Measurements from ENCODE around the gene MOCOS. TPM values are rescaled to one million over a fixed set of nuclear protein-coding genes. Genes with fewer than 3 reads are reported as not detected.

The MOCOS gene
- total RNA-seq, 1 donor from 2014 or later = 0.33 TPM

DNA sequence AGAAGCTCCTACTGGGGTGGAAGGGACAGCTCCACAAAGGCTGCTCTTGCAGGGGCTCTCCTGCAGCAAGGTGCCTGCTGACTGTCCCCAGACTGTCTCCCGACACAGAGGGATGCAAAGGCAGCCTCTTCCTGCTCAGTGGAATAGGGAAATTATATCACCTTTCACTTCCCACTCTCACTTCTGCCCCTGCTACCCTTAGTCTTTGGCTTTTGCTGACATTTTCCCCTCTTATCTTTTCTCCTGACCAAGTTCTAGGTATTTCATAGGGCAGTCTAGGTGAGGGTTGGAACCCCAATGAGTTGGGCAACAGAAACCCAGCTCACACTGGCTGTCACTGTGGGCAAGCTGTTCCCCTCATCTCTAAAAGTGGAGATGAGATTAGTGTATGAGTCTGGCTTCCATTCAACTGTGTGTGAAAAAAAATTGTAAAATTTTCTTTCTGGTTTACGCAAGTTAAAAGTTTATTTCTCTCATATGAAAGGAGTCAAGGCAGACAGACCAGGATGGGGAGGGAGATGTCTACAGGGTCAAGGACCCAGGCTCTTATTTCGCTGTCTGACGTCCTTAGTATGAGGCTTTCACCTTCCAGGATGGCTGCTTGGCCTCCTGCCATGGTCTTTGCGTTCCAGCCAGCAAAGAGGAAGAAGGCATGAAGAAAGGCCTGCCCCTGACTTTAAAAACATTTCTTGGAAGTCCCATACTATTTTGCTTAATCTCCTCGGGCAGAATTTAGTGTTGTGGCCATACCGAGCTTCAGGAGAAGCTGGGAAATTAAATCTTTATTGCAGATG is 7.5 kb upstream of the MOCOS start:
- TF ChIP-seq, protein P1, sequence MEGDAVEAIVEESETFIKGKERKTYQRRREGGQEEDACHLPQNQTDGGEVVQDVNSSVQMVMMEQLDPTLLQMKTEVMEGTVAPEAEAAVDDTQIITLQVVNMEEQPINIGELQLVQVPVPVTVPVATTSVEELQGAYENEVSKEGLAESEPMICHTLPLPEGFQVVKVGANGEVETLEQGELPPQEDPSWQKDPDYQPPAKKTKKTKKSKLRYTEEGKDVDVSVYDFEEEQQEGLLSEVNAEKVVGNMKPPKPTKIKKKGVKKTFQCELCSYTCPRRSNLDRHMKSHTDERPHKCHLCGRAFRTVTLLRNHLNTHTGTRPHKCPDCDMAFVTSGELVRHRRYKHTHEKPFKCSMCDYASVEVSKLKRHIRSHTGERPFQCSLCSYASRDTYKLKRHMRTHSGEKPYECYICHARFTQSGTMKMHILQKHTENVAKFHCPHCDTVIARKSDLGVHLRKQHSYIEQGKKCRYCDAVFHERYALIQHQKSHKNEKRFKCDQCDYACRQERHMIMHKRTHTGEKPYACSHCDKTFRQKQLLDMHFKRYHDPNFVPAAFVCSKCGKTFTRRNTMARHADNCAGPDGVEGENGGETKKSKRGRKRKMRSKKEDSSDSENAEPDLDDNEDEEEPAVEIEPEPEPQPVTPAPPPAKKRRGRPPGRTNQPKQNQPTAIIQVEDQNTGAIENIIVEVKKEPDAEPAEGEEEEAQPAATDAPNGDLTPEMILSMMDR (IDR thresholded peaks at IDR 0.05; ENCODE audit: borderline replicate concordance) = no peak
- intact Hi-C loops (cut with micrococcal nuclease) = no loop called here
- peaks cover 17% of the 10 kb centered on the region for H3K36me3 ChIP-seq
- H3K4me1 ChIP-seq = peaks cover 24% of the 10 kb centered on the region
- H3K27me3 ChIP-seq (ENCODE audit: low read depth) = no peaks in the 10 kb centered on the region
- DNase-seq = peak; percentile 77
- no peaks in the 10 kb centered on the region for H3K9me3 ChIP-seq (replicated peaks)
- H3K4me3 ChIP-seq = no peak overlapping the region
- peak overlapping the region; percentile 2 for H3K27ac ChIP-seq (replicated peaks)

DNA sequence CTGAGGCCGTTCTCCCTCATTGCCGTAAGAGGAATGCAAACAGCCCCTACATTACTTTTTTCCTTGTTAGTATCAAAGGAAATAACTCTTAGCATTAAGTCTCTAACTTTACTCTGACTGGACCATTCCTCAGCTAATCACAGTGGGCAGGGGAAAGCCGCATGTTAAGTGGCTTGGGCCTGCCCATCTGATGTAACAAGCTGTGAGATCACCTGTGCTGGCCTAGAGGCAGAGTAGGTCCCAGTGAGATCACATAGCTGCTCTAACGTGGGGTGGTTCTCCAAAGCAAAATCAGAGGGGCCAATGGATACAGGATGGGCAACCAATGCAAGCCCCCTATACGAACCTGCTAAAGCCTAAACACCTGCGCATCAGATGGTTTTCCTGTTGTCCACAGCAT is 5.9 kb upstream of the MOCOS start:
- TF ChIP-seq, protein P1 (IDR thresholded peaks at IDR 0.05; ENCODE audit: borderline replicate concordance) = no peak
- peaks cover under 1% of the 10 kb centered on the region for H3K36me3 ChIP-seq
- no peak for DNase-seq
- H3K27me3 ChIP-seq (ENCODE audit: low read depth) = peaks cover 11% of the 10 kb centered on the region
- no peak overlapping the region for H3K27ac ChIP-seq (replicated peaks)
- no peaks in the 10 kb centered on the region for H3K9me3 ChIP-seq (replicated peaks)
- H3K4me1 ChIP-seq = peaks cover 28% of the 10 kb centered on the region
- intact Hi-C loops (cut with micrococcal nuclease) = no loop called here
- H3K4me3 ChIP-seq = no peak overlapping the region

DNA sequence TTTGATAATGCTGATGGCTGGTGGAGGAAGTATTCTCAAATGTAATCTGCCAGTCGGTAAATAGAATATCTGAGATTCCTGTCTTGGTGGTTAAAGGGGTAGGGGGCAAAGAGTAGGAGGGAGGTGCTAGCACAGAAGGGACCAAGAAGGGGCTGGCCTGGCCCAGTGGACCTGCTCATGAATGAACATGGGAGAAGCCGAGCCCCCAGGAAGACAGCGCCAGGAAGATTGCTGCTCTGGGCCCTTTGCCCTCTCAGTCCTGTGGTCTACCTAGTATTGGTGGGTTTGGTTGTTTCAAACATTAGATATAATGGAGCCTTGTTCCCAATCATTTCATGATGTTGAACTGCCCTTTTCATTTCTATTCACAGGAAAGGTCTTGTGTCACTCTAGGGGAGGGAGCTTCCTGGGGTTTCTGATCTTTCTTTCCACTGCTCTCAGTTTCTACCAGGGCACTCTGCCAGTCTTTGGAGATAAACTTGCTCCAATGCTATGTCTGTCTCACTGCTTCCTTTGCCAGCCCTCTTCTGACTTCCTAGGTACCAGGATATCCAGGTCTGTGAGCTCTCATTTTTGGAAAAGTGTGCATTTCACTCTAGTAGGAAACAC is 5.3 kb upstream of the MOCOS start:
- intact Hi-C loops (cut with micrococcal nuclease) = no loop called here
- Histone ChIP-seq H3K36me3 (no peaks in the 10 kb centered on the region), H3K9me3 (replicated peaks) (no peaks in the 10 kb centered on the region), H3K27me3 (ENCODE audit: low read depth) (peaks cover 15% of the 10 kb centered on the region), H3K4me1 (peaks cover 33% of the 10 kb centered on the region), H3K27ac (replicated peaks) (no peak overlapping the region), H3K4me3 (no peak overlapping the region)
- no peak for DNase-seq
- TF ChIP-seq, protein P1 (IDR thresholded peaks at IDR 0.05; ENCODE audit: borderline replicate concordance) = no peak

DNA sequence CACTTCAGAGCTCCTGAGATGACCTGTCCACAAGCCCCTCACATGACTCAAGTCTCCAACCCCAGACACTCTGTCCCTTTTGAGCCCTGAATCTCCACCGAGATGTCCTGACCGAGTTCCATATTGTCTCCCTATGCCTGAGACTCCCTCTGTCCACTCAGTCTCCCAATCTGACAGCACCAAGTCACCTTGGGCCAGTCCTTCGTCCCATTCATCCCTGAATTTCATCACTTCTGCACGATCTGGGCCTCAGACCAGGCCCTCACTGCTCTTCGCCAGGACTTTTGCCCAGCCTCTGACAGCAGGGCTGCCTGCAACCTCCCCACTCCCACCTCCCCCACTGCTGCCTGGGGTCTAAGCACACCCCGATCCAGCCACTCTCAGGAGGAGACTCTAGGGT is 4.3 kb upstream of the MOCOS start:
- Histone ChIP-seq H3K9me3 (replicated peaks) (no peaks in the 10 kb centered on the region), H3K36me3 (no peaks in the 10 kb centered on the region), H3K4me3 (no peak overlapping the region), H3K27ac (replicated peaks) (no peak overlapping the region), H3K4me1 (peaks cover 40% of the 10 kb centered on the region), H3K27me3 (ENCODE audit: low read depth) (peaks cover 15% of the 10 kb centered on the region)
- TF ChIP-seq, protein P1 (IDR thresholded peaks at IDR 0.05; ENCODE audit: borderline replicate concordance) = no peak
- no peak for DNase-seq
- intact Hi-C loops (cut with micrococcal nuclease) = no loop called here

DNA sequence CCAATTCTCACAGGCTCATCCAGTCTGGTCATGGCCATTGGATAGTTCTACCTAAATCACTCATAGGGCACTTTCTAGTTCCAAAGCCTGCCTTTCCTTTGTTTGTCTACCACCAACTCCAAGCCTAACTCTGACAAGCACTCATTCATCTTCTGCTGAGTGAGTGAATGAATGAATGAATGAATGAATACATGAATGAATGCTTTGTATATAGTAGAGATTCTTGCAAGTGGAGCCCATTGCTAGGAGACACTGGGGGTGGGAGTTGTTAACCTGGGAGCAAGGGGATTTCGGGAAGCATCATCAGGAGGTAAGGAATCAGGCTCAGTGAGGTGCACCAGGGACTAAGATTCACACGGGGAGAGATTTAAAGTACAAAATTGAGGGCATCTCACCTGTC is 3.3 kb upstream of the MOCOS start:
- H3K9me3 ChIP-seq (replicated peaks) = no peaks in the 10 kb centered on the region
- TF ChIP-seq, protein P1 (IDR thresholded peaks at IDR 0.05; ENCODE audit: borderline replicate concordance) = no peak

More for the DNA sequence above, 3.3 kb upstream of the MOCOS start:
- peaks cover 42% of the 10 kb centered on the region for H3K4me1 ChIP-seq
- H3K27ac ChIP-seq (replicated peaks) = no peak overlapping the region
- DNase-seq = no peak
- intact Hi-C loops (cut with micrococcal nuclease) = no loop called here
- H3K36me3 ChIP-seq = no peaks in the 10 kb centered on the region
- H3K4me3 ChIP-seq = no peak overlapping the region
- H3K27me3 ChIP-seq (ENCODE audit: low read depth) = peaks cover 15% of the 10 kb centered on the region

Data from left ventricle myocardium inferior (tissue), 1 donor.